22Rv1 (cell line): Measurements from ENCODE around the gene STIM1.

Source experiments
- CTCF ChIP-seq: fragments of 450-650 bp; IDR thresholded peaks from 2 replicates; pipeline ENCODE4 v1.5.1; 2017; ENCODE audit warnings: mild to moderate bottlenecking
- ZFX ChIP-seq: fragments of 450-650 bp; IDR thresholded peaks from 2 replicates; pipeline ENCODE4 v1.6.1; 2017; ENCODE audit warnings: antibody characterized with exemption, borderline replicate concordance

GRCh38 chr11:3905080-3905953 lies 49.9 kb downstream of the STIM1 start:
- TF ChIP-seq CTCF: no peak
- TF ChIP-seq ZFX: no peak
